Measurements from ENCODE around the gene ST3GAL4.

Gene ST3GAL4

DNA sequence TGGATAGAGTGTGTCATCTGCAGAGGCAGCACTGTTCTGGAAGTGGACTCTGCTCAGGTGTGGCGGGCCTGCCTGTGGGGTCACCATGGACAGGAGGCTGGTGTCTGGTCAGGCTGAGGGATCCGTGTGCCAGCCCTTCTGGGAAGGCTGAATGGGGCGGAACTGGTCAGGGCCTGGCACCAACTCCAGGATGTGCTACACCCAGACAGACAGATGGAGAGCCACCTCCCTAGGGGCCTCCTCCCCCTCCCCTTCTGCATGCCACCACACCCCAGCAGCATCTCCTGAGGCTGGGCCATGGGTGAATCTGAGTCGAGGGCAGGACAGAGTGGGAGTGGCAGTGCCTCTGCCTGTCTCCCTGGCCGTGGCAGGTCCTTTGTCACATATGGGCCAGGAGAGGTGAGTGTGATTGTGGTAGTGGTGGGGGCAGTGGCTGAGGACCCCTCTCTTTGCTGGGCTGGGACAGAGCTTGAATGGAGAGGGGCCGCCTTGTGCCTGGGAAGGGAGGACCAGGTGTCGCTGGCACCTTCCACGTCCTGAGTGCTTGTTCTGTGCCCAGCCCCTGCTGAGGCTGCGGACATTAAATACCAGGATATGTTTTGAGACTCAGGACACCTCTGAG lies 29.1 kb downstream of the ST3GAL4 start:
- TF ChIP-seq, protein P1, sequence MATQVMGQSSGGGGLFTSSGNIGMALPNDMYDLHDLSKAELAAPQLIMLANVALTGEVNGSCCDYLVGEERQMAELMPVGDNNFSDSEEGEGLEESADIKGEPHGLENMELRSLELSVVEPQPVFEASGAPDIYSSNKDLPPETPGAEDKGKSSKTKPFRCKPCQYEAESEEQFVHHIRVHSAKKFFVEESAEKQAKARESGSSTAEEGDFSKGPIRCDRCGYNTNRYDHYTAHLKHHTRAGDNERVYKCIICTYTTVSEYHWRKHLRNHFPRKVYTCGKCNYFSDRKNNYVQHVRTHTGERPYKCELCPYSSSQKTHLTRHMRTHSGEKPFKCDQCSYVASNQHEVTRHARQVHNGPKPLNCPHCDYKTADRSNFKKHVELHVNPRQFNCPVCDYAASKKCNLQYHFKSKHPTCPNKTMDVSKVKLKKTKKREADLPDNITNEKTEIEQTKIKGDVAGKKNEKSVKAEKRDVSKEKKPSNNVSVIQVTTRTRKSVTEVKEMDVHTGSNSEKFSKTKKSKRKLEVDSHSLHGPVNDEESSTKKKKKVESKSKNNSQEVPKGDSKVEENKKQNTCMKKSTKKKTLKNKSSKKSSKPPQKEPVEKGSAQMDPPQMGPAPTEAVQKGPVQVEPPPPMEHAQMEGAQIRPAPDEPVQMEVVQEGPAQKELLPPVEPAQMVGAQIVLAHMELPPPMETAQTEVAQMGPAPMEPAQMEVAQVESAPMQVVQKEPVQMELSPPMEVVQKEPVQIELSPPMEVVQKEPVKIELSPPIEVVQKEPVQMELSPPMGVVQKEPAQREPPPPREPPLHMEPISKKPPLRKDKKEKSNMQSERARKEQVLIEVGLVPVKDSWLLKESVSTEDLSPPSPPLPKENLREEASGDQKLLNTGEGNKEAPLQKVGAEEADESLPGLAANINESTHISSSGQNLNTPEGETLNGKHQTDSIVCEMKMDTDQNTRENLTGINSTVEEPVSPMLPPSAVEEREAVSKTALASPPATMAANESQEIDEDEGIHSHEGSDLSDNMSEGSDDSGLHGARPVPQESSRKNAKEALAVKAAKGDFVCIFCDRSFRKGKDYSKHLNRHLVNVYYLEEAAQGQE (IDR thresholded peaks at IDR 0.05; ENCODE audit: insufficient read depth in 1 of 2, low read depth in 2 of 2, low read length in 2 of 2) = no peak
- TF ChIP-seq FOXP2 (optimal IDR thresholded peaks at IDR 0.05; ENCODE audit: borderline replicate concordance, extremely low read depth, extremely low read length, insufficient read depth) (no peak), SIN3A (IDR thresholded peaks at IDR 0.05; ENCODE audit: borderline replicate concordance, insufficient read depth, low read length) (no peak), POLR2AphosphoS5 (IDR thresholded peaks at IDR 0.05; ENCODE audit: low read depth, low read length) (no peak), TAF1 (IDR thresholded peaks at IDR 0.05; ENCODE audit: borderline replicate concordance, insufficient read depth, low read length) (no peak)

DNA sequence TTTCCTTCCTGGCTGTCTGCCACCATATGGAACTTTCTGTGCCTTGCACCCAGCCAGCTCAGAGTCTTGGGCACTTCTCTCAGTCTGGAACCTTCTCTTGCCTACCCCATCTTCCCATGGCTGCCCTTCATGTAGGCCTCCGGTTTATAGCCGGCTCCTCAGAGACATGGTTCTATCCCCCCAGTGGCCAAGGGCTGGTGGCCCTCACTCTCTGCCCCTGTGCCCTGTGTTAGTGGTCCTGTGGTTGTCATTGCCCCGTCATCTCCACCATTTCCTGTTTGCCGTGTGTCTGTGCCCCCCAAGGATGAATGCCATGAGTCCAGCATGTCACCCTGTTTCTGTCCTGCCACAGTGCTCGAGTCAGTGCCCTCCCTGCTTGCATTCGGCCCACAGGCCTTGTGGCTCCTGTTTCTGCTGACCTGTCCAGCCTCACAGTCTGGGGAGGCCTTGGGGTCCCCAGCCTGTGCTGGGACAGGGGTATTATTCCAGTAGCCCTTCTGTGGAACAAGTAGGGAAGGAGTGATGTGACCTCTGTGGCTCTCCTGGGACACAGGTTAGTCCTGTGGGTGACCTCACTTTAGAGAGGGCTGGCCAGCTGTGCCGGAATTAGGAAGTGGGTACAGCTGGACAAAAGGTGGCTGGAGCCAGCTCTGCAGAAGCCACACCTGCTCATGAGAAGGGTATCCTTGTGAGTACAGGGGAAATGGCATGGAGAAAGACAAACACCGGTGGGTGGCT lies 30.7 kb downstream of the ST3GAL4 start:
- TF ChIP-seq SIN3A (IDR thresholded peaks at IDR 0.05; ENCODE audit: borderline replicate concordance, insufficient read depth, low read length) (no peak), TAF1 (IDR thresholded peaks at IDR 0.05; ENCODE audit: borderline replicate concordance, insufficient read depth, low read length) (no peak), POLR2AphosphoS5 (IDR thresholded peaks at IDR 0.05; ENCODE audit: low read depth, low read length) (no peak), FOXP2 (optimal IDR thresholded peaks at IDR 0.05; ENCODE audit: borderline replicate concordance, extremely low read depth, extremely low read length, insufficient read depth) (no peak)

DNA sequence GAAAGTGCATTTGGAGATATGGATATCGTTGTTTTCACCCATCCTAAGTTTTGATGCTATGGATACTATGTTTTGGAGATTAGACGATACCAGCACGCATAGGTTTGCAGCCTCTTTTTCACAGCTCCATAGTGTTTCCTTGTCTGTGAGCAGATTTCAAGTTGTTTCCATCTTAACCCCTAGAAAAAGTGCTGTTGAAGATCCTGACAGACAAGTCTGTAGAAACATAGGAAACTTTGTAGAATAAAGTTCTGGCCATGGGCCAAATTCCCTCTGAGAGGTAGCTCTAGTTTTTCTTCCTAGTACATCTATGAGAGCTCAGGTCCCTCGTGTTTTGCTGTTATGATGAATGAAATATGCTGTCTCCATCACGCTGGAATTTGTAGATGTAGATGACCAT lies 32.4 kb downstream of the ST3GAL4 start:
- no peak for TF ChIP-seq SIN3A (IDR thresholded peaks at IDR 0.05; ENCODE audit: borderline replicate concordance, insufficient read depth, low read length)
- no peak for TF ChIP-seq POLR2AphosphoS5 (IDR thresholded peaks at IDR 0.05; ENCODE audit: low read depth, low read length)
- no peak for TF ChIP-seq FOXP2 (optimal IDR thresholded peaks at IDR 0.05; ENCODE audit: borderline replicate concordance, extremely low read depth, extremely low read length, insufficient read depth)
- TF ChIP-seq TAF1 (IDR thresholded peaks at IDR 0.05; ENCODE audit: borderline replicate concordance, insufficient read depth, low read length) = no peak
- TF ChIP-seq, protein P1 (IDR thresholded peaks at IDR 0.05; ENCODE audit: insufficient read depth in 1 of 2, low read depth in 2 of 2, low read length in 2 of 2) = no peak

DNA sequence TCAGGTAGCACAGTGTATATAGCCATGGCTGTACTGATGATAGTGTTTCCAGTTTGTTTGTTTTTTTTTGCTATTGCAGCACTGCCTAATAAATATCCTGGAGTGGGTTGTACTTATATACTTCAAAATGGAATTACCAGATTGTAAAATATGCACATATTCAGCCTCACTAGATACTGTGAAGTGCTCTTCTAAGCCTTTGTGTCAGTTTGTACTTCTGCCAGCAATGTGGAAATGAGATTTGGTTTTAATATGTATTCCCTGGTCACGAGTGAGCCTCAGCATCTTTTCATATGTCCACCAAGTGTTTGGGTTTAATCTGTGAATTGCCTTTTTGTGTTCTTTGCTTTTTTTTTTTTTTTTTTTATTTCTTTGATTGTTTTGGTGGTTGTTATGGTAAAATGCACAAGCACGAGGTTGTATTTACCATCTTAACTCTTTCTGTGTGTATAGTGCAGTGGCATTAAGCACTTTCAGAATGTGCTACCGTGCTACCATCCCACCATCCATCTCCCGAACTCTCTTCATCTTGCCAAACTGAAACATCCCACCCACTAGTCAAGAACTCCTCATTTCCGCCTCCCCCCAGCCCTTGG lies 34.9 kb downstream of the ST3GAL4 start:
- TF ChIP-seq, protein P1 (IDR thresholded peaks at IDR 0.05; ENCODE audit: insufficient read depth in 1 of 2, low read depth in 2 of 2, low read length in 2 of 2) = no peak

DNA sequence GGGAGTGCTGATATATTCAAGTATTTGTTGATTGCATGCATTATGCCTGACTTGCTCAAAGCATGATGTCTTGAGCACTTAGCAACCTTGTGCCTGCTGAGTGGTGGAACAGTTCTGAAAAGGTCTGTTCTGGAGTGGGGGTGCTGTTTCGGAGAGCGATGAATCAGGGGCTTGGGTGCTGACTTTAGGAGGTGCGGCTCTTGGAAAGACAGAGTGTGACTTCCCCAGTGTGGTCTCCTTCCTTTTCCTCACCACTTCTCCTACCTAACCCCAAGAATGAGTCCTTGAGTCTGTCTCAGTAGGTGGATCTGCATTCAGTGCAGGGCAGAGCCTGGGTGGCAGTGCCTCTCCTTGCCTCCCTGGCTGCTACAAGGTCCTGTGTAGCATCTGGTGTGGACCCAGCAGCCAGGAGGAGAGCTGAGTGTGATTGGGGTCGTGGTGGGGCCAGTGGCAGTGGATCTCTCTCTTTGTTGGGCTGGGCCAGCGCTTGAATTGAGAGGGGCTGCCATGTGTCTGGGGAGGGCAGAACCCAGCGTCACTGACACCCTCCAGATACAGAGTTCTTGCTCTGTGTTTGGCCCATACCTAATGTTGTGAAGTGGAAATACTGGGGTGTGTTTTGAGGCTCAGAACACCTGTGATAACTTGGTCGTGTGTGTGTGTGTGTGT lies 35.9 kb downstream of the ST3GAL4 start:
- TF ChIP-seq POLR2AphosphoS5 (IDR thresholded peaks at IDR 0.05; ENCODE audit: low read depth, low read length) = no peak
- no peak for TF ChIP-seq TAF1 (IDR thresholded peaks at IDR 0.05; ENCODE audit: borderline replicate concordance, insufficient read depth, low read length)
- TF ChIP-seq FOXP2 (optimal IDR thresholded peaks at IDR 0.05; ENCODE audit: borderline replicate concordance, extremely low read depth, extremely low read length, insufficient read depth) = no peak
- TF ChIP-seq, protein P1 (IDR thresholded peaks at IDR 0.05; ENCODE audit: insufficient read depth in 1 of 2, low read depth in 2 of 2, low read length in 2 of 2) = no peak

All from PFSK-1 (cell line).